Stomach (tissue), 4 donors: ENCODE measurements around the gene FRY.

ENCODE experiments used
- CTCF ChIP-seq, 7 experiments: fragments of 450-650 bp in 4 of 7; fragments of 200-600 bp in 3 of 7; sonication (generic) in 3 of 7; IDR thresholded peaks; one replicate each; pipeline ENCODE4 v1.5.1; 2016 to 2019; ENCODE audit warnings: antibody characterized with exemption in 7 of 7, control low read depth in 2 of 7, mild to moderate bottlenecking in 1 of 7
- POLR2A ChIP-seq, 4 donors: fragments of 450-650 bp; IDR thresholded peaks; one replicate each; pipeline ENCODE4 v1.6.1; 2016; ENCODE audit warnings: antibody characterized with exemption in 4 of 4, control low read depth in 2 of 4, mild to moderate bottlenecking in 1 of 4, moderate library complexity in 1 of 4

- TF ChIP-seq CTCF (IDR thresholded peaks at IDR 0.05) = no peak
- no peak for TF ChIP-seq POLR2A (IDR thresholded peaks at IDR 0.05)
These were observed 274.1 kb downstream of the FRY start for GRCh38 chr13:32305646-32306045.
